HTR-8/SVneo (cell line): Measurements from ENCODE around the gene TEKT3.

Experiments used
- DNase-seq: peaks from one replicate; pipeline ENCODE4 v3.0.0; 2011; ENCODE audit warnings: low spot score, mixed read lengths; ENCODE audit not compliant: insufficient read length
- FAIRE-seq: peaks from 2 replicates; lab custom pipeline; 2011; peaks lifted over from hg19 to GRCh38; lab: Jason Lieb, UNC

TEKT3 gene

GRCh38 chr17:15341385-15341849, at the start of gene TEKT3:
Gene TEKT3 (minus strand): TSS chr17:15341597. CDS start chr17:15331585, 10,012 bp downstream.
- peak; percentile 93 for DNase-seq

GRCh38 chr17:15388356-15389041, 47.1 kb upstream of the TEKT3 start:
- DNase-seq: no peak
- FAIRE-seq: no peak

More at GRCh38 chr17:15341385-15341849, at the start of gene TEKT3:
- peak; percentile 88 for FAIRE-seq

GRCh38 chr17:15386083-15386482, 44.7 kb upstream of the TEKT3 start:
- no peak for FAIRE-seq
- no peak for DNase-seq

GRCh38 chr17:15385305-15385704, 43.9 kb upstream of the TEKT3 start:
- DNase-seq (no peak), FAIRE-seq (no peak)

- FAIRE-seq: no peak
- DNase-seq: no peak
Measured at GRCh38 chr17:15384142-15384787, 42.9 kb upstream of the TEKT3 start.

- no peak for FAIRE-seq
- no peak for DNase-seq
Measured at GRCh38 chr17:15382914-15383313, 41.5 kb upstream of the TEKT3 start.

GRCh38 chr17:15381707-15382106, 40.3 kb upstream of the TEKT3 start:
- DNase-seq (no peak), FAIRE-seq (no peak)

GRCh38 chr17:15380446-15380845, 39.0 kb upstream of the TEKT3 start:
- FAIRE-seq (no peak), DNase-seq (no peak)

GRCh38 chr17:15379659-15380058, 38.3 kb upstream of the TEKT3 start:
- FAIRE-seq: peak; percentile 44
- DNase-seq: no peak

GRCh38 chr17:15378243-15378642, 36.8 kb upstream of the TEKT3 start:
- no peak for DNase-seq
- peak; percentile 76 for FAIRE-seq

- peak; percentile 94 for FAIRE-seq
- DNase-seq: peak; percentile 95
Measured at GRCh38 chr17:15377616-15378015, 36.2 kb upstream of the TEKT3 start.

- no peak for FAIRE-seq
- DNase-seq: peak; percentile 71
Measured at GRCh38 chr17:15377200-15377599, 35.8 kb upstream of the TEKT3 start.

GRCh38 chr17:15371376-15372130, 30.2 kb upstream of the TEKT3 start:
- FAIRE-seq: peak; percentile 83
- DNase-seq: no peak

- no peak for FAIRE-seq
- DNase-seq: no peak
Measured at GRCh38 chr17:15368600-15368999, 27.2 kb upstream of the TEKT3 start.

GRCh38 chr17:15366026-15366425, 24.6 kb upstream of the TEKT3 start:
- no peak for FAIRE-seq

GRCh38 chr17:15364615-15365014, 23.2 kb upstream of the TEKT3 start:
- no peak for DNase-seq
- no peak for FAIRE-seq

More at GRCh38 chr17:15366026-15366425, 24.6 kb upstream of the TEKT3 start:
- no peak for DNase-seq

- DNase-seq (no peak), FAIRE-seq (no peak)
Measured at GRCh38 chr17:15363702-15364101, 22.3 kb upstream of the TEKT3 start.

- DNase-seq (no peak), FAIRE-seq (no peak)
Measured at GRCh38 chr17:15361592-15361991, 20.2 kb upstream of the TEKT3 start.

- FAIRE-seq (peak; percentile 46), DNase-seq (no peak)
Measured at GRCh38 chr17:15361151-15361550, 19.8 kb upstream of the TEKT3 start.

GRCh38 chr17:15354256-15354655, 12.9 kb upstream of the TEKT3 start:
- FAIRE-seq (peak; percentile 58), DNase-seq (no peak)

- peak; percentile 81 for DNase-seq
Measured at GRCh38 chr17:15351925-15352324, 10.5 kb upstream of the TEKT3 start.

More at GRCh38 chr17:15351925-15352324, 10.5 kb upstream of the TEKT3 start:
- peak; percentile 64 for FAIRE-seq
